Endothelial cell (in vitro differentiated cells): Measurements from ENCODE around the gene ZNF532. TPM values are rescaled to one million over a fixed set of nuclear protein-coding genes. Genes with fewer than 3 reads are reported as not detected.

Source experiments
- DNase-seq: peaks from one replicate; pipeline ENCODE4 v3.0.0; 2021; ENCODE audit warnings: low spot score
- H3K27ac Mint-ChIP-seq: one replicate; pipeline ENCODE4 v1.8.0; 2021; ENCODE audit warnings: mixed read lengths, inconsistent platforms; ENCODE audit not compliant: unreplicated experiment
- H3K27me3 Mint-ChIP-seq: one replicate; pipeline ENCODE4 v1.8.0; 2021; ENCODE audit warnings: mild to moderate bottlenecking, moderate library complexity, mixed read lengths, inconsistent platforms; ENCODE audit not compliant: unreplicated experiment
- H3K36me3 Mint-ChIP-seq: one replicate; pipeline ENCODE4 v1.8.0; 2021; ENCODE audit warnings: mild to moderate bottlenecking, low read depth, mixed read lengths, inconsistent platforms; ENCODE audit not compliant: unreplicated experiment
- H3K4me1 Mint-ChIP-seq: one replicate; pipeline ENCODE4 v1.8.0; 2021; ENCODE audit warnings: mild to moderate bottlenecking, mixed read lengths, inconsistent platforms; ENCODE audit not compliant: unreplicated experiment
- H3K4me3 Mint-ChIP-seq: one replicate; pipeline ENCODE4 v1.8.0; 2021; ENCODE audit warnings: mild to moderate bottlenecking, mixed read lengths, inconsistent platforms; ENCODE audit not compliant: unreplicated experiment
- H3K9me3 Mint-ChIP-seq: one replicate; pipeline ENCODE4 v1.8.0; 2021; ENCODE audit warnings: mixed read lengths, inconsistent platforms; ENCODE audit not compliant: unreplicated experiment
- CTCF ChIP-seq: fragments of 200-600 bp; sonication (generic); IDR thresholded peaks from one replicate; pipeline ENCODE4 v1.5.0; 2021; ENCODE audit warnings: antibody characterized with exemption; ENCODE audit not compliant: unreplicated experiment
- total RNA-seq: library from RNA; stranded (reverse); fragmentation: NEBNext Ultra II Directional; extraction: Animal tissue kit (Norgen Biotek cat#: 25700); gene quantifications from one replicate; pipeline ENCODE4 v1.2.1, GENCODE V29; 2021; ENCODE audit not compliant: unreplicated experiment

ZNF532 gene
- total RNA-seq, 1 donor from 2014 or later = 178 TPM

- no peak for DNase-seq
- H3K36me3 Mint-ChIP-seq = peaks cover 3% of the 10 kb centered on the region
- no peak overlapping the region for H3K4me3 Mint-ChIP-seq
- peaks cover 5% of the 10 kb centered on the region for H3K27me3 Mint-ChIP-seq
- H3K27ac Mint-ChIP-seq = no peak overlapping the region
- no peaks in the 10 kb centered on the region for H3K9me3 Mint-ChIP-seq
- no peak for TF ChIP-seq CTCF
- H3K4me1 Mint-ChIP-seq = peaks cover 2% of the 10 kb centered on the region
Observed at GRCh38 chr18:59026364-59026763, 161.7 kb downstream of the ZNF532 start.

- Mint-ChIP-seq H3K36me3 (peaks cover 3% of the 10 kb centered on the region), H3K27ac (no peak overlapping the region), H3K4me3 (no peak overlapping the region), H3K9me3 (no peaks in the 10 kb centered on the region), H3K27me3 (peaks cover 7% of the 10 kb centered on the region), H3K4me1 (peaks cover 2% of the 10 kb centered on the region)
- no peak for TF ChIP-seq CTCF
- DNase-seq = no peak
Observed at GRCh38 chr18:59026831-59027410, 162.2 kb downstream of the ZNF532 start.

GRCh38 chr18:59029663-59030429 is 165.2 kb downstream of the ZNF532 start:
- TF ChIP-seq CTCF = no peak
- Mint-ChIP-seq H3K36me3 (no peaks in the 10 kb centered on the region), H3K9me3 (no peaks in the 10 kb centered on the region), H3K4me3 (no peak overlapping the region), H3K4me1 (no peaks in the 10 kb centered on the region), H3K27ac (no peak overlapping the region), H3K27me3 (peaks cover 5% of the 10 kb centered on the region)
- DNase-seq = no peak

- no peak overlapping the region for H3K27ac Mint-ChIP-seq
- H3K36me3 Mint-ChIP-seq = no peaks in the 10 kb centered on the region
- no peaks in the 10 kb centered on the region for H3K9me3 Mint-ChIP-seq
- no peak overlapping the region for H3K4me3 Mint-ChIP-seq
- H3K27me3 Mint-ChIP-seq = peaks cover 2% of the 10 kb centered on the region
- no peak for DNase-seq
- no peak for TF ChIP-seq CTCF
- no peaks in the 10 kb centered on the region for H3K4me1 Mint-ChIP-seq
Observed at GRCh38 chr18:59032308-59032707, 167.6 kb downstream of the ZNF532 start.

- no peaks in the 10 kb centered on the region for H3K4me1 Mint-ChIP-seq
- no peaks in the 10 kb centered on the region for H3K9me3 Mint-ChIP-seq
- H3K4me3 Mint-ChIP-seq = no peak overlapping the region
- H3K27me3 Mint-ChIP-seq = peaks cover 5% of the 10 kb centered on the region
- DNase-seq = no peak
- no peak overlapping the region for H3K27ac Mint-ChIP-seq
- TF ChIP-seq CTCF = no peak
- no peaks in the 10 kb centered on the region for H3K36me3 Mint-ChIP-seq
Observed at GRCh38 chr18:59033359-59033758, 168.7 kb downstream of the ZNF532 start.
